Measurements from ENCODE around the gene UTS2B.
"Not testable (repeated sequence)": the region's sequence is repeated elsewhere in the genome, so short reads cannot be mapped to it uniquely, and the experiment has no call there.

Gene UTS2B

DNA sequence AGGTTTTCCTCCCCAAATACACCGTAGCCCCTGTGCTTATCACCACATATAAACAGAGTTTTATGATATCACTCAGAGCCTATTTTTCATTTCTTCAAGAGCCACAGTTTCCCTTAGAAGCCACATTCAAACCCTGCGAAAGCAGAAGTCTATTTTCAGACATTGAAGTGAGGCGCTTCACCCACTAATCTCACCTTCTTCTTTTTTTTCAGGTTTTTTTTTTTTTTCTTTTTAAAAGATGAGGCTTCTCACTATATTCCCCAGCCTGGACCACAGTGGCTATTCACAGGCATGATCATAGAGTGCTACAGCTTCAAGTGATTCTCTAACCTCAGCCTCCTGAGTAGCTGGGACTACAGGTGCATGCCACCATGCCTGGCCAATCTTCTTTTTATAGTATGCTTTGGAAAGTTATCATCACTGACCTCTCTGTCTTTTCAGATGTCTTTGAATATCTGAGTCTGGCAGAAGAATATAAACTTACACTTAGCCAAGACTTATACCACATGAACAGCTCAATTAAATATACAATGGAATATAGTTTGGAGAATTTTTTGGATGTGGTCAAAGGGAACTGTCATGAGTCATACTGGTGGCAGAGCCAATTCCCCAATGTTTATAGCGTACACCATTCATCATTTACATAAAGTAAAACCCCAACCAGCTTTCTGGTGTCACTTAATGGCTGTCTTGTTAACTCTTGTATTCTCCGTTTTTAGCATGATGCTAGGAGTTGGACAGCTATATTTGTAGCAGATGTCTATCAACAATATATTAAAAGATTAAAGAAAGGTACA is 60.8 kb downstream of the UTS2B start:
- DNase-seq = no peak

DNA sequence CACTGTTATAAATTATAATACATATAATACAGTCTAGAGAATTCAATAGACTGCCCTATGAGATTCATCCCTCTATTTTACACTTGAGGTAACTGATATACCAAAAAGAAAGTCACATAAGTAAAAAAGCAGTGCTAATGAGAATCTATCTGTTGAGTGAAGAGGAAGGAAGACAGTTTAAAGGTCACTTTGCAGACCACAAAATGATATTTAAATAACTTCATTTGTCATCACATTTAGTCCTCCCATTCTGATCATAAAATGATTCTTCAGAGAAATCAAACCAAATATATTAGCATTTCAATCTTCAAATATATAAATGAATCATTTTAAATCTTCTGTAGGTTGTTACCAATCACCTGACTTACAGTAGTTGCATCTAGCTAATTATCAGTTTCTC is 61.6 kb downstream of the UTS2B start:
- no peak for DNase-seq

DNA sequence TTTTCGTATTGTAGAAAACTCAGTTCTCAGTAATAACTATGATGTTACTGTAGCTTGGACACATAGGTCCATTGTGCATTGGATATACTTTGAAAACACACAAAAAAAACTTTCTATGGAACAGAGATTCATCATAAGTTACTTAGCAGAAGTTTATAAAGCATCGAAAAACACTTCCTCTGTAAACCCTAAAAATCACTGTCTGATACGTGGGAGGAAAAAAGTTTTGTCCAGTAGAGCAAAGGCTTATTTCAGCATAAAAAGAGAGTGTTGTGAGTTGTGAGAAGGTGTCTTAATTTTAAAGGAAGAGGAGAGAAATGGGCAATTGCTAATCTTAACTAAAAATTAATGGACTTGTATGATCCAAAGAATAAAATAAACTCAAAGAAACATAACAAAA is 66.5 kb downstream of the UTS2B start:
- DNase-seq = no peak

DNA sequence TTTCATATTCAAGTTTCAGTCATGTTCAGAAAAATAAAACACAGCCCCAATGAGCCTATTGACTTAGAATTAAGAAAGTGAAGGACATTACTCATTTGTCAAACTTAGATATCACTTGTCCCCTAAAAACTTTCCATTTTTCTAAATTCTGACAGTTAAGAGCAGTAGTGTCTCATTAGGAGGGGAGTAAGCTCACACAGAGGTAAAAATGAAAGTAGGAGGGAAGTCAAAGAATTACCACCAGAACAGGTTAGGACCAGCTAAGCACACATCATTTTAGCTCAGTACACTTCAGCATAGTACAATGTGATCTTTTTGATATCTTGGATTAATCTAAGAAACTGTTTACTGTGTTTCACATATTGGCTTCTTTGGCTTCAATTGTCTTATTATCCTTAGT is 67.0 kb downstream of the UTS2B start:
- DNase-seq = no peak

DNA sequence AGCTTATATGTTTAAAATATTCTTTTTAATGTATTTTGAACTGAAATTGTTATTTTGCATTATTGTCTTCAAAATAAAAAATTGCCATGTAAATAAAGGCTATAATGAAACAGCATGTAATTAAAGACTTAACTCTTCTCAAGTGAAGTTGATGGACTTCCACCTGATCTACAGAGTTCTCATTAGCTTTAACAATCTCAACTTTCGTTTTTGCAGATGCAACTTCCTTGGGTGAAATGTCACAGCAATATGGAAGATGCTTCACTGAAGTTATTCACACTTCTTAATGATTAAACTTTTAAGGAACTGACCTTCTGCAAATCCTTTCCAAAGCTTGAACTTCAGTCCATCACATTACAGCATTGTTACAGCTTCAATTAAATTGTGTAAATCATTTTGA is 67.7 kb downstream of the UTS2B start:
- DNase-seq = no peak

GRCh38 chr3:191261304-191261638 is 69.1 kb downstream of the UTS2B start:
- DNase-seq = no peak

DNA sequence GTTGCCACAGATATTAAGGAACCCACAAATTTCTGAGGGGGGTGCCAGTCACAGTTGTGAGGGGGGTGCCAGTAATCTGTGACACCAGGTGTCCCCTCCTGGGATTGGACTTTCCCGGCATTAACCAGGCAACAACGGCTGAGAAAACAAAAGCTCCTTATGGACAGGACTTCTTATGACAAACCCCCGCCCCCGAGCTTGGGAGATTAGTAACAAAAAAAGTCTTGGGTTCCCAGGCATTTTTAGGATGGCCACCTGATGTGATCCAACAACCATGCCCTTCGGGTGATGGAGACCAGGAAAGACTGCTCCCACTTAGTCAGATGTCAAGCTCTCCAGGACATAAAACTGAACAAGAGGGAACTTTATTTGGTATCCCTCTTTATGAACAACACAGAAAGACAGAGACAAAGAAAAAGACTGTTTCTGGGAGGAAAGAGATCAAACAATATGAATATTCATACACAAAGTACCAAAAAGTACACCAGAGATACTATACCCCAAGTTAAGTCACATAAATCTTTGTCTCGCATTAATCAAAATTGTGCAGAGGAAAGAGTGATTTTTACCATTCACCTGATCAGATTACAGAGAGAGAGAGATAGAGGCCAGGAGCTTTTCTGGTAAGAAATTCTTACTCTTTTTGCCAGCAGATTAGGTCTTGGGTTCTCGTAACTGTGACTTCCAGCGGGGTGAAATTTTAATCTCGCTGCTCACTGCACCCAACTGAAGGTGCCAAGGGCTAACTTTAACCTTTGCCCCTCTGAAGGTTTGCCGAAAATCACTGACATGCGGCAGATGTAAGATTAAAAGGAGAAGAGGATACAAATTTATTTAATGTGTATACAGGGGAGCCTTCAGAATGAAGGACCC is 69.7 kb downstream of the UTS2B start:
- DNase-seq = no peak

DNA sequence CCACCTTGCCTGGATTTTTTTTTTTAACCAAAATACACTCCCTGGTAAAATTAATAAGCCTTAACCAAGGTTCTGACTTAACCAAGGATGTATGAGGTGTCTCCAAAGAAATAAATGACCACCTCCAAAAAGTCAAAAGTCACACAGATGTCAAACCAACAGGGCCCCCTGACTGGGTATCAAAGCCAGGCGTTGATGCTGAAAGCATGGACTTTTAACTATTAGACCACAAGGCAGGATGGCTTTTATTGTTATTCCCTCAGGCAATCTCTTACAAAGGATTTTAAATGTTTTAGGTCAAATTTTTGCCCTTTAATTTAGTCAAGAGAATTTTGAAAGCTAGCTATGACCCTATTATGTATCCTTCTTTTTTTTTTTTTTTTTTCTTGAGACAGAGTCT is 70.8 kb downstream of the UTS2B start:
- DNase-seq = no peak

DNA sequence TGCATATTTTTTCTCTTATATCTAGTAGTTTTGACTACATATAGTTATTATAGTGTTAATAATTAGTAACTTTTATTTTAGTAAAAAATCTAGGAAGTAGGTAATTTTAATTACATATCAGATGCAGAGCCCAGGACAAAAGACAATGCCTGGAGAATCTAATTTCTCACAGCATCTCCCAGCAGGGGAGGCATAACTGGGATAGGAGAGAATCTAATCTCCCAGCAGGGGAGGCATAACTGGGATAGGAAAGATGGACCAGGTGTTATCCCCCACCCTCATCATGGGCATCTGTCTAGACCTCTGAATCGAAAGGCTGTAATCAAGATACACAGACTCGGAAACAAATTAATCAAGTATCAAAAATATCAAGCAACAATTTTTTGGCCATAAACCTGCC is 73.0 kb downstream of the UTS2B start:
- no peak for DNase-seq

DNA sequence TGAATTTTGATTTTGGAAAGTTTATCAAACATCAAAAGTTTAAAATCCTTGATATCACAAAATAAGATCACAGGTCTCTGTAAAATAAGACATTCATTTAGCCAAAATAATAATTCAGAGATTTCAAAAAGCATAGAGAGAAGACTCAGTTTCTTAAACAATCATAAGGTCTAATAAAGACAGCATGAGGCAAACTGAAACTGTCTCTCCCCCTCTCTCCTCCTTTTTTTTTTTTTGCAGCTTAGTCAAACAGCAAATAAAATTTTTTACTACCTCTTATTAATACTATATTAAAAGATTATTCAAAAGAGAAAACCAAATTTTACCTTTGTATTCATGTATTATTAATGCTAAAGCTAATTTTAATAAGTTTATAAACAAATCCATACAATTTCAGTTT is 73.9 kb downstream of the UTS2B start:
- no peak for DNase-seq

DNA sequence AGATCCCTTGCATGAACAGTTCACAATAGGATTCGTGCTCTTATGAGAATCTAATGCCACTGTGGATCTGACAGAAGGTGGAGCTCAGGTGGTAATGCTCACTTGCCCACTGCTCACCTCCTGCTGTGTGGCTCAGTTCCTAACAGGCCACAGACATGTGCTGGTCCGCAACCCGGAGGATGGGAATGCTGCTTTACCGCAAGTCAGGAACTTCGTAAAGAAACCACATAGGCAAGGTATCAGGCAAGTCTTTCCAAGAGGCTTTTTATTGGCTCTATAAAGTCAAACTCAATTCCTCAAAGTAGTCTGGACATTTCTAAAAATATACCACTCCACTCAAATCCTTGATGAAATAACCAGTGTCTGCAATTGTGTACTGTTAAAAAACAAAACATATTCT is 75.2 kb downstream of the UTS2B start:
- no peak for DNase-seq

GRCh38 chr3:191254098-191254873 is 76.0 kb downstream of the UTS2B start:
- DNase-seq = no peak

DNA sequence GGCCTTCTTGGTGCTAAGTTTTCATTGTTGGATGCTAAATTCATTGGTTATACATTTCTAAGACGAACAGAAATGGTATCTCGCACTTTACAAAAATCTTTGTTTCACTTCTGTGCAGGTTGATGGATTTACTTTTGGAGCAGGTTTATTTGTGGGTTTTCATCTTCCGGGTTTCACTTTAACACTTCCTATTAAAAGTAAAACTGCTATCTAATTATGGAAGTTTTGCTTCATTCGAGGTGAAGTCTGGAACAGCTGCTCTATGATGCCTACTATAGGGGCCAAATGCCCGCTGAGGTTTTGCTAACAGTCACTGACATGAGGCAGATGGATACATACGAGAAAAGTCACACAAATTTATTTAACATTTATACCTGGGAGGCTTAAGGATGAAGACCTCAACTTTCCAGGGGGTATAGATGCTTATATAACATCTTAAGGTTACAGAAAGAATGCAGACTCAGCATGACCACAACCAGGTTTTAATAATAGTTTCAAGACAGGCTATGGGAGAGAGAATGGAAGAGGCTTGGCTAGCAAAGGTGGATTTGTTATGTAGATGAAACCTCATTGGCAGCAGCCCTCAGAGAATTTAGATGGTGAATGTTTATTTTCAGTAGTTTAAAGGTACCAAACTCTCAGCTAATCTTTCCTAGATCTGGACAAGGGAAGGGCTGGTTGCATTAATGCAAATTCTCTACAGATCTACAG is 77.1 kb downstream of the UTS2B start:
- peak in 1 of 2 experiments; percentile 12 for DNase-seq

GRCh38 chr3:191246630-191247029 is 83.7 kb downstream of the UTS2B start:
- DNase-seq = no peak

DNA sequence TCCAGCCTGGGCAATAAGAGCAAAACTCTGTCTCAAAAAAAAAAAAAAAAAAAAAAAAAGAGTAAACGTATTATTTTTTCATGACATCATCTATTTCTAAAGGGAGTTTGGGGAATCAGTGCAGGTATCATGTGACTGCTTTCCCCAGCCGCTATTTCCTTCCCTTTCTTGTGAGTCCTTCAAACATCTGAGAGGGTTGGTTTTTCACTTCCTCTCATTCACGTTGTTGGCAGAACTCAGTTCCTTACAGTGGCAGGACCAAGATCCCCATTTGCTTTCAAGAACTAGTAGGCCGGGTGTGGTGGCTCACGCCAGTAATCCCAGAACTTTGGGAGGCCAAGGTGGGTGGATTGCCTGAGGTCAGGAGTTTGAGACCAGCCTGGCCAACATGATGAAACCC is 84.3 kb downstream of the UTS2B start:
- DNase-seq = not testable (repeated sequence)

- peak in 1 of 2 experiments; percentile 52 for DNase-seq
Measured at GRCh38 chr3:191244242-191244867, 86.0 kb downstream of the UTS2B start.

DNA sequence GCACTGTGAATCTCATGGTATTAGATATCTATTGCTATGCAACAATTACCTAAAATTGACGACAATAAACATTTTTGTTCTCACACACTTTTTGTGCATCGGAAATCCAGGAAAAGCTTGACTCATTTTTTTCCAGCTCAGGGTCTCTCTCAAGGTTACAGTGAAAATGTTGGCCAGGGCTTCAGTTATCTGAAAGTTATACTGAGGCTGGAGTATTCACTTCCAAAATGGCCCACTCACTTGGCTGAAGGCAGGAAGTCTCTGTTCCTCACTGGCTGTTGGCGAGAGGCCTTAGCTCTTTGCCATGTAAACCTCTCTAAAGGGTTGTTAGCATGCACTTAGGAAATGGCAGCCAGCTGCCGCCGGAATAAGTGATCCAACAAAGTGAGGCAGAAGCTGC is 89.8 kb downstream of the UTS2B start:
- no peak for DNase-seq

DNA sequence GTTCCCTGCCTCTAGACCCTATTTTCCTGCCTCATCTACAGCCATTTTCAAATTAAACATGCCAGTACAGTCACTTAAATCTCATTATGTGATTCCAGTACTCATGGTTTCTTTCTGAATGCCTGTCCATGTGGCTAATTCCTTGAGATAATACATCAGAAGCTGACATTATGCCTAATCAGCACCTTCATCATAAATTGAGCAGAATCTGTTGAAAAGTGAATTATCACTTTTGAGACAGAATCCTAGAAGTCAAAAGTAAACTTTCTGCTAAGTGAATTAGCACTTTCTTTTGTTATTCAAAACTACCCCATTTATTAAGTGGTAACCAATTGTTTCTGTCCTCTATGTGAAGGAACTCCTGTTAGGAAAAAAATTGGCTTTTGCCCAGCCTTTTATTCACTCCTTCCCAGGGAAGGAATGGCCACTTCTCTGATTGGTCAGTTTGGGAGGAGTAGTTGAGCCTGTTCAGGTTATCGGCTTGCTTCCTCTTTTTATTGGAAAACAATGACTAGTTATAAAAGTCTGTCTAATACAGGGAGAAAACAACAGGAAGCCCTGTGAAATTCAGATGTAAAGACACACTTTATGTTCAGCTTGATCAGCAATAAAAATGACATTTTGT is 90.8 kb downstream of the UTS2B start:
- DNase-seq = no peak

- no peak for DNase-seq
Measured at GRCh38 chr3:191238321-191238817, 92.0 kb downstream of the UTS2B start.

DNA sequence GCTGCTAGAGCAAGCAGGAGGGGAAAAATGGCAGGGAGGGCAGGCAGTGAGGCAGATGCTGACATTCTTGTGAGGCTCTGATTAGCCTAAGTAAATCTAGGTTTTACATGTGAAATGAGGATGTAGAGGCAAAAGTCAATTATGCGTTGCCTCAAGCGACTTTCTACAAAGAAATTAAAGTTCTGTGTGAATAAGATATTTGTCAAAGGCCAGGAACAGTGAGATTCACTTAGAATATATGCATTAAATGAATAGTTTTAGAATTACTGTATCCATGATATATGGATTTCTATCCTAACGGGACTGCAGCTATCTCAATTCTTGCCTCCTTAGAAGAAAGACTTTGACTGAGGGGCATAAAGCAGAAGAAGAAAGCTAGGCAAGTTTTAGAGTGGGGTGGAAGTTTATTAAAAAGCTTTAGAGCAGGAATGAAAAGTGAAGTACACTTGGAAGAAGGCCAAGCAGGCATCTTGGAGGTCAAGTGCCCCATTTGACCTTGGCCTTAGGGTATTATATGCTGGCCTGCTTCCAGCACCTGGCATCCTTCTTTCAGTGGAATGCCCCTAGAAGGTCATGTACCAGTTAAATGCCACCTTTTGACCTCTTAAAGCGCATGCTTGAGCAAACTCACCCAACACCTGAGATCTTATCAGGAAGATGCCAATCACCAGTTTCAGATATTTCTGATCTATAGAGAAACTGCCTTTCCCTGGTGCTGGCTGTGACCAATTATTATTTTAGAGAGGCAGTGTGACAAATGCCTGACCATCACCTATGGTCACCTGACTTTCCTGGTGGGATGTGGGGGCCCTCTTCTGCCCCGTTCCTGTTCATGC is 93.1 kb downstream of the UTS2B start:
- peak; percentile 18 to 49 for DNase-seq

GRCh38 chr3:191236646-191237045 is 93.7 kb downstream of the UTS2B start:
- no peak for DNase-seq

Data from NCI-H526 (cell line).